ENCODE results near the gene MACROD2. TPM values are rescaled to one million over a fixed set of nuclear protein-coding genes. Genes with fewer than 3 reads are reported as not detected.

The MACROD2 gene
- total and polyA plus RNA-seq, 2 of the 4 experiments (the other 2 are of a cell fraction) = not detected

DNA sequence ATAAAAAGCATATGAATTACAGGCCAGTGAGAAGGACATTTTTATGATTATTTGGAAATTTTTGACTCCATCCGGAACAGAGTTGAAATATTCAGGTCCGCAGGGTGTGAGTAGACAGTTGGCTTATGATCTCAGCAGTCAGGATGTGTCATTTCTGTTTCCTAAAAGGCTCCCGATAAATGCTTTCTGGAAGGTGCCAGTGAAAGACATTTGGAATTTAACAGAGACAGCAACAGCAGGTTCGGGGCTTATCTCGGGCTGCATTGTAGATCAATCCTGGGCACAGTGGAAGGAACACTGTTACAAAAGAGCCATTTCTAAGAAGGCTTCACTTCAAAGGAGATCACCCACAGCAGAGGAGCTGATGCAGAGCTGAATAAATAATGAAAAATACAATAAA lies 1643.5 kb downstream of the MACROD2 start:
- H3K79me1 ChIP-seq (ENCODE audit: low read depth in 1 of 2, low read length in 2 of 2) = no peaks in the 10 kb centered on the region
- H3K18ac ChIP-seq (ENCODE audit: low read depth, low read length) = no peak overlapping the region
- DNase-seq = no peak
- no peak overlapping the region for H2BK15ac ChIP-seq (ENCODE audit: low read depth, low read length)
- H4K91ac ChIP-seq (ENCODE audit: insufficient read depth, low read depth, low read length) = no peak overlapping the region
- in situ Hi-C loops (cut with MboI; ENCODE audit: low sequenced_read_pairs) (no loop called here), intact Hi-C loops (cut with micrococcal nuclease) (no loop called here), dilution Hi-C loops (cut with HindIII; ENCODE audit: low sequenced_read_pairs, unreplicated experiment) (no loop called here)
- no peak overlapping the region for H3K27ac ChIP-seq (ENCODE audit: insufficient read depth, low read length)
- H3K23ac ChIP-seq (ENCODE audit: low read depth, low read length) = no peak overlapping the region
- no peaks in the 10 kb centered on the region for H4K20me1 ChIP-seq (ENCODE audit: insufficient read depth, low read length)
- no peak overlapping the region for H4K5ac ChIP-seq (ENCODE audit: low read depth, low read length)
- H2BK20ac ChIP-seq (ENCODE audit: low read depth, low read length) = no peak overlapping the region
- no peak overlapping the region for H3K14ac ChIP-seq (replicated peaks; ENCODE audit: low read depth, low read length)
- H2AK9ac ChIP-seq (replicated peaks; ENCODE audit: low read depth, low read length, poor library complexity) = no peak overlapping the region
- WGBS, 2 experiments (ENCODE audit: extremely low coverage in 2 of 2, insufficient read length in 1 of 2) = 63% methylated on average over 2 of the region's 5 CpGs; no CpG with 5 or more reads in 1 of the 2 experiments
- H3K4me1 ChIP-seq (ENCODE audit: control insufficient read depth, insufficient read depth, low read length) = peaks cover 2% of the 10 kb centered on the region; the same call in 1 of the 2 replicates
- POLR2A ChIA-PET (ENCODE audit: unreplicated experiment) = no interaction called here
- H3K56ac ChIP-seq (ENCODE audit: extremely low read depth, insufficient read depth, low read length) = no peak overlapping the region
- BruUV-seq (replicated peaks) = no TSS peak
- TF ChIP-seq MAZ (IDR thresholded peaks at IDR 0.05; ENCODE audit: borderline replicate concordance, low read depth, low read length) = no peak
- H2AK5ac ChIP-seq (ENCODE audit: low read depth, low read length) = no peak overlapping the region
- H3K9ac ChIP-seq (ENCODE audit: low read depth, low read length) = no peak overlapping the region
- CTCF ChIA-PET = no interaction called here
- 0 out of 2 replicates have a peak, but pooled peaks cover 4% of the 10 kb centered on the region for H3K9me1 ChIP-seq (ENCODE audit: insufficient read depth, low read length)
- H2BK5ac ChIP-seq (ENCODE audit: low read depth, low read length, poor library complexity, severe bottlenecking) = no peak overlapping the region
- no peak overlapping the region for H4K8ac ChIP-seq (ENCODE audit: low read depth in 2 of 2, low read length in 2 of 2)
- no peak overlapping the region for H3K4me3 ChIP-seq (ENCODE audit: insufficient read depth, low read depth, low read length)
- H2AFZ ChIP-seq (replicated peaks; ENCODE audit: low read length, poor library complexity) = no peak overlapping the region
- no peaks in the 10 kb centered on the region for H3K27me3 ChIP-seq (ENCODE audit: control insufficient read depth, insufficient read depth, low read length)
- H3K36me3 ChIP-seq (ENCODE audit: control insufficient read depth, insufficient read depth, low read length) = no peaks in the 10 kb centered on the region
- no peak overlapping the region for H3K4ac ChIP-seq (ENCODE audit: low read depth, low read length)
- H2BK120ac ChIP-seq (ENCODE audit: low read depth, low read length) = no peak overlapping the region
- H3K4me2 ChIP-seq (ENCODE audit: low read depth, low read length) = no peak overlapping the region
- ATAC-seq (ENCODE audit: low read depth) = no peak
- H3K9me3 ChIP-seq (ENCODE audit: control insufficient read depth, insufficient read depth, low read length) = no peaks in the 10 kb centered on the region

Data from IMR-90 (cell line).